HepG2 (cell line): ENCODE results near the gene TNK1. TPM values are rescaled to one million over a fixed set of nuclear protein-coding genes. Genes with fewer than 3 reads are reported as not detected.

ENCODE experiments used
- ETV6 ChIP-seq: sonication (generic); formaldehyde crosslinking; conservative IDR thresholded peaks from 2 replicates; pipeline ENCODE4 v1.4.0; 2020; ENCODE audit warnings: missing genetic modification reagents
- HNF4A ChIP-seq: sonication (generic); formaldehyde crosslinking; IDR thresholded peaks from 2 replicates; pipeline ENCODE4 v1.4.0; 2020; ENCODE audit warnings: missing genetic modification reagents
- HNRNPH1 ChIP-seq: fragments of 200-400 bp; formaldehyde crosslinking; optimal IDR thresholded peaks from 2 replicates; pipeline ENCODE3; 2017; ENCODE audit warnings: mild to moderate bottlenecking, low read depth, low read length
- HNRNPLL ChIP-seq: fragments of 200-400 bp; formaldehyde crosslinking; IDR thresholded peaks from 2 replicates; pipeline ENCODE4 v1.6.1; 2017; ENCODE audit warnings: mild to moderate bottlenecking, low read depth, low read length; ENCODE audit not compliant: poor library complexity, severe bottlenecking
- HOXA3 ChIP-seq: sonication (generic); formaldehyde crosslinking; IDR thresholded peaks from 2 replicates; pipeline ENCODE4 v1.5.0; 2020; ENCODE audit warnings: missing genetic modification reagents
- MED1 ChIP-seq: sonication (generic); formaldehyde crosslinking; IDR thresholded peaks from 2 replicates; pipeline ENCODE4 v1.4.0; 2020; ENCODE audit warnings: missing genetic modification reagents
- NCOA2 ChIP-seq: sonication (generic); formaldehyde crosslinking; IDR thresholded peaks from 2 replicates; pipeline ENCODE4 v1.8.0; 2022; ENCODE audit warnings: inconsistent platforms
- NPAS2 ChIP-seq: sonication (generic); formaldehyde crosslinking; IDR thresholded peaks from 2 replicates; pipeline ENCODE4 v1.8.0; 2022; ENCODE audit warnings: mild to moderate bottlenecking, missing genetic modification reagents, borderline replicate concordance
- PAF1 ChIP-seq: IDR thresholded peaks from 2 replicates; pipeline ENCODE4 v1.6.1; 2016; ENCODE audit warnings: missing genetic modification reagents, missing compliant biosample characterization
- PITX1 ChIP-seq: sonication (generic); formaldehyde crosslinking; IDR thresholded peaks from 2 replicates; pipeline ENCODE4 v1.5.1; 2020; ENCODE audit warnings: mild to moderate bottlenecking, missing genetic modification reagents
- RXRA ChIP-seq: sonication (generic); formaldehyde crosslinking; IDR thresholded peaks from 2 replicates; pipeline ENCODE4 v1.5.1; 2020; ENCODE audit warnings: missing genetic modification reagents
- SPEN ChIP-seq: sonication (generic); formaldehyde crosslinking; IDR thresholded peaks from 2 replicates; pipeline ENCODE4 v1.5.1; 2020; ENCODE audit warnings: low read depth, mild to moderate bottlenecking, missing genetic modification reagents
- YY1 ChIP-seq: IDR thresholded peaks from 2 replicates; pipeline ENCODE4 v1.6.1; 2011; ENCODE audit warnings: low read length, low read depth, moderate library complexity, mild to moderate bottlenecking; ENCODE audit not compliant: insufficient read depth, insufficient replicate concordance
- ZFP90 ChIP-seq: sonication (generic); formaldehyde crosslinking; IDR thresholded peaks from 2 replicates; pipeline ENCODE4 v1.8.0; 2022; ENCODE audit warnings: missing genetic modification reagents, mild to moderate bottlenecking, inconsistent platforms, borderline replicate concordance
- ZNF260 ChIP-seq: sonication (generic); formaldehyde crosslinking; IDR thresholded peaks from 2 replicates; pipeline ENCODE4 v1.4.0; 2020; ENCODE audit warnings: missing genetic modification reagents, low read depth, mild to moderate bottlenecking, borderline replicate concordance
- ZNF264 ChIP-seq: sonication (generic); formaldehyde crosslinking; IDR thresholded peaks from 2 replicates; pipeline ENCODE4 v1.4.0; 2020; ENCODE audit warnings: missing genetic modification reagents
- ZNF687 ChIP-seq: sonication (generic); formaldehyde crosslinking; IDR thresholded peaks from 2 replicates; pipeline ENCODE4 v1.5.1; 2020; ENCODE audit warnings: mild to moderate bottlenecking, missing genetic modification reagents, moderate library complexity
- ZNF704 ChIP-seq: sonication (generic); formaldehyde crosslinking; IDR thresholded peaks from 2 replicates; pipeline ENCODE4 v1.8.1; 2023; ENCODE audit warnings: mild to moderate bottlenecking, inconsistent platforms, moderate library complexity, missing genetic modification reagents, borderline replicate concordance
- ZNF788 ChIP-seq: sonication (generic); formaldehyde crosslinking; IDR thresholded peaks from 2 replicates; pipeline ENCODE4 v1.5.0; 2020; ENCODE audit warnings: mild to moderate bottlenecking, missing genetic modification reagents, borderline replicate concordance
- ZNF839 ChIP-seq: sonication (generic); formaldehyde crosslinking; IDR thresholded peaks from 2 replicates; pipeline ENCODE4 v1.4.0; 2020; ENCODE audit warnings: missing genetic modification reagents, mild to moderate bottlenecking, borderline replicate concordance
- polyA plus RNA-seq, 8 experiments: library from polyadenylated mRNA; depleted of rRNA in 3 of 8; stranded (reverse) in 7 of 8; unstranded in 1 of 8; fragments of >200 nt; fragmentation: Illumina TruSeq in 4 of 8; extraction: Trizol in 4 of 8; gene quantifications; 2 replicates each; pipeline versions ENCODE4 v1.2.1 to v1.2.3, GENCODE V29; 2011 to 2016; ENCODE audit warnings: low read depth in 4 of 8, missing spikeins in 1 of 8, mixed read lengths in 1 of 8; ENCODE audit not compliant: insufficient read depth in 1 of 8
- total RNA-seq, 5 experiments: library from RNA; depleted of rRNA; stranded (reverse); fragments of >200 nt; fragmentation: Illumina TruSeq; extraction: Trizol; gene quantifications; 2 replicates each; pipeline ENCODE4 v1.2.3, GENCODE V29; 2016; ENCODE audit warnings: low read depth in 1 of 5
- TF ChIP-seq, protein P1 (sequence below): sonication (generic); formaldehyde crosslinking; IDR thresholded peaks from 2 replicates; pipeline ENCODE4 v1.4.0; 2020; ENCODE audit warnings: mild to moderate bottlenecking, missing genetic modification reagents
- TF ChIP-seq, protein P2 (sequence below): sonication (generic); formaldehyde crosslinking; IDR thresholded peaks from 2 replicates; pipeline ENCODE4 v1.5.0; 2020; ENCODE audit warnings: missing genetic modification reagents, mild to moderate bottlenecking, borderline replicate concordance

TNK1 gene
- total and polyA plus RNA-seq, 2 of the 13 experiments (the other 11 are each of a cell fraction or from before 2014, with no cell fraction given) = 2.0 to 3.5 TPM

- TF ChIP-seq ZNF704 (CRISPR knock-in tag) (no peak), HNF4A (CRISPR knock-in tag) (no peak), ZNF264 (CRISPR knock-in tag) (no peak), HOXA3 (CRISPR knock-in tag) (peak; percentile 43; the same call in 1 of the 2 replicates), MED1 (CRISPR knock-in tag) (peak; percentile 42; the same call in 1 of the 2 replicates), ZNF788 (CRISPR knock-in tag) (0 out of 2 replicates have a peak, but pooled peaks have one; percentile 19), ZNF839 (CRISPR knock-in tag) (no peak), ZNF687 (CRISPR knock-in tag) (peak; percentile 64), PITX1 (CRISPR knock-in tag) (no peak), HNRNPH1 (no peak), NCOA2 (CRISPR knock-in tag) (peak; percentile 19; the same call in 1 of the 2 replicates), HNRNPLL (peak; percentile 22), ZFP90 (no peak), ZNF260 (CRISPR knock-in tag) (no peak), NPAS2 (no peak), SPEN (CRISPR knock-in tag) (no peak), PAF1 (CRISPR knock-in tag) (no peak), ETV6 (no peak), YY1 (peak; percentile 60), RXRA (CRISPR knock-in tag) (peak; percentile 54; the same call in 1 of the 2 replicates)
- TF ChIP-seq, protein P1, sequence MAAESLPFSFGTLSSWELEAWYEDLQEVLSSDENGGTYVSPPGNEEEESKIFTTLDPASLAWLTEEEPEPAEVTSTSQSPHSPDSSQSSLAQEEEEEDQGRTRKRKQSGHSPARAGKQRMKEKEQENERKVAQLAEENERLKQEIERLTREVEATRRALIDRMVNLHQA (CRISPR knock-in tag) = no peak
- TF ChIP-seq, protein P2, sequence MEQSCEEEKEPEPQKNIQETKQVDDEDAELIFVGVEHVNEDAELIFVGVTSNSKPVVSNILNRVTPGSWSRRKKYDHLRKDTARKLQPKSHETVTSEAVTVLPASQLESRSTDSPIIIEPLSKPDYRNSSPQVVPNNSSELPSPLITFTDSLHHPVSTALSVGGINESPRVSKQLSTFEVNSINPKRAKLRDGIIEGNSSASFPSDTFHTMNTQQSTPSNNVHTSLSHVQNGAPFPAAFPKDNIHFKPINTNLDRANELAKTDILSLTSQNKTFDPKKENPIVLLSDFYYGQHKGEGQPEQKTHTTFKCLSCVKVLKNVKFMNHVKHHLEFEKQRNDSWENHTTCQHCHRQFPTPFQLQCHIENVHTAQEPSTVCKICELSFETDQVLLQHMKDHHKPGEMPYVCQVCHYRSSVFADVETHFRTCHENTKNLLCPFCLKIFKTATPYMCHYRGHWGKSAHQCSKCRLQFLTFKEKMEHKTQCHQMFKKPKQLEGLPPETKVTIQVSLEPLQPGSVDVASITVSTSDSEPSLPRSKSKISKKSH (CRISPR knock-in tag) = peak; percentile 71; the same call in 1 of the 2 replicates
Measured at GRCh38 chr17:7356072-7356549, 24.8 kb upstream of the TNK1 start (continued).
